Peyer's patch (tissue), 4 donors: ENCODE results near the gene NPDC1. TPM values are rescaled to one million over a fixed set of nuclear protein-coding genes. Genes with fewer than 3 reads are reported as not detected.
A peak's percentile ranks its signal among the peaks of the same experiment; 100 is the strongest.

Experiments used
- DNase-seq, 3 donors: peaks; one replicate each; pipeline ENCODE4 v3.0.0-alpha.2; 2017 to 2019
- H3K27ac ChIP-seq, 4 donors: fragments of 200-600 bp; sonication (generic); one replicate each; pipeline ENCODE4 v1.5.1; 2016 to 2019
- H3K27me3 ChIP-seq, 2 donors: fragments of 200-600 bp; sonication (generic); one replicate each; pipeline ENCODE4 v1.5.1; 2019
- H3K36me3 ChIP-seq, 3 donors: fragments of 200-600 bp; sonication (generic); one replicate each; pipeline ENCODE4 v1.5.1; 2016 to 2019
- H3K4me1 ChIP-seq, 4 donors: fragments of 200-600 bp; sonication (generic); one replicate each; pipeline ENCODE4 v1.5.1; 2016 to 2019
- H3K4me3 ChIP-seq, 4 donors: fragments of 200-600 bp; sonication (generic); 1 replicate in 3 of 4; 2 replicates in 1 of 4; pipeline ENCODE4 v1.5.1; 2016 to 2019; ENCODE audit warnings: mild to moderate bottlenecking in 1 of 4
- H3K9me3 ChIP-seq, 4 donors: fragments of 200-600 bp; sonication (generic); one replicate each; pipeline ENCODE4 v1.5.1; 2016 to 2019; ENCODE audit warnings: mild to moderate bottlenecking in 1 of 4
- CTCF ChIP-seq, 6 experiments: fragments of 450-650 bp in 4 of 6; fragments of 200-600 bp in 2 of 6; sonication (generic) in 1 of 6; IDR thresholded peaks; one replicate each; pipeline ENCODE4 v1.5.1; 2017 to 2019; ENCODE audit warnings: antibody characterized with exemption in 6 of 6, mild to moderate bottlenecking in 3 of 6, moderate library complexity in 1 of 6
- POLR2A ChIP-seq, 2 donors: fragments of 450-650 bp; IDR thresholded peaks; one replicate each; pipeline ENCODE4 v1.5.1; 2017; ENCODE audit warnings: antibody characterized with exemption in 2 of 2, mild to moderate bottlenecking in 2 of 2, moderate library complexity in 2 of 2
- total RNA-seq, 4 donors: library from RNA; depleted of rRNA; stranded (reverse); fragments of >200 nt; gene quantifications; one replicate each; pipeline ENCODE4 v1.1.0, GENCODE V29; 2016

The NPDC1 gene
- 100 to 1,000 TPM in 2 of 4 donors, 10 to 100 TPM in 2; 54.2 to 106 (median 83.8) TPM for total RNA-seq

- Histone ChIP-seq H3K9me3 (no peaks in the 10 kb centered on the region), H3K4me3 (peak within 1 kb of the TSS; percentile 28 to 63 (median 48)), H3K27ac (peak within 1 kb of the TSS in 3 of 4 donors; percentile 46 to 62 (median 57)), H3K27me3 (peaks cover 0 to 23% of the 10 kb centered on the region in 2 donors), H3K36me3 (no peaks in the 10 kb centered on the region), H3K4me1 (peaks cover 5 to 42% (median 10%) of the 10 kb centered on the region in 4 donors)
- DNase-seq = peak; percentile 73 to 92 (median 89)
- peak; percentile 62 to 88 (median 82) for TF ChIP-seq CTCF (IDR thresholded peaks at IDR 0.05)
- no peak for TF ChIP-seq POLR2A (IDR thresholded peaks at IDR 0.05)
Observed at GRCh38 chr9:137046088-137046787, at the start of gene NPDC1. NPDC1 (minus strand) TSS chr9:137046177; CDS start chr9:137045989, 188 bp downstream.

- H3K27me3 ChIP-seq = no peaks in the 10 kb centered on the region
- DNase-seq = no peak
- no peak overlapping the region for H3K4me3 ChIP-seq
- TF ChIP-seq CTCF (IDR thresholded peaks at IDR 0.05) (no peak), POLR2A (IDR thresholded peaks at IDR 0.05) (no peak)
- no peaks in the 10 kb centered on the region for H3K36me3 ChIP-seq
- no peaks in the 10 kb centered on the region for H3K9me3 ChIP-seq
- peaks cover 4 to 19% (median 9%) of the 10 kb centered on the region in 4 donors for H3K4me1 ChIP-seq
- H3K27ac ChIP-seq = no peak overlapping the region
Observed at GRCh38 chr9:137089232-137089947, 43.4 kb upstream of the NPDC1 start.

GRCh38 chr9:137088121-137088520 is 42.1 kb upstream of the NPDC1 start:
- TF ChIP-seq CTCF (IDR thresholded peaks at IDR 0.05) (no peak), POLR2A (IDR thresholded peaks at IDR 0.05) (no peak)
- no peak overlapping the region for H3K4me3 ChIP-seq
- no peak for DNase-seq
- H3K4me1 ChIP-seq = peaks cover 4 to 27% (median 9%) of the 10 kb centered on the region in 4 donors
- no peaks in the 10 kb centered on the region for H3K9me3 ChIP-seq
- no peaks in the 10 kb centered on the region for H3K27me3 ChIP-seq
- H3K36me3 ChIP-seq = no peaks in the 10 kb centered on the region
- no peak overlapping the region for H3K27ac ChIP-seq

- Histone ChIP-seq H3K27me3 (no peaks in the 10 kb centered on the region), H3K4me3 (peak overlapping the region; percentile 65 to 88 (median 86)), H3K36me3 (no peaks in the 10 kb centered on the region), H3K4me1 (peaks cover 4 to 28% (median 9%) of the 10 kb centered on the region in 4 donors), H3K9me3 (no peaks in the 10 kb centered on the region), H3K27ac (peak overlapping the region; percentile 91 to 96 (median 95))
- peak in 2 of 3 donors; percentile 40 to 58 for DNase-seq
- TF ChIP-seq POLR2A (IDR thresholded peaks at IDR 0.05) (no peak), CTCF (IDR thresholded peaks at IDR 0.05) (no peak)
Observed at GRCh38 chr9:137087409-137087925, 41.5 kb upstream of the NPDC1 start.

GRCh38 chr9:137086531-137087408 is 40.8 kb upstream of the NPDC1 start, which contains the start of gene MAN1B1:
MAN1B1 (plus strand) TSS chr9:137086985; CDS start chr9:137087000, 15 bp downstream.
- Histone ChIP-seq H3K9me3 (no peaks in the 10 kb centered on the region), H3K27me3 (no peaks in the 10 kb centered on the region), H3K27ac (peak within 1 kb of the TSS; percentile 91 to 96 (median 95)), H3K4me1 (peaks cover 4 to 28% (median 9%) of the 10 kb centered on the region in 4 donors), H3K4me3 (peak within 1 kb of the TSS; percentile 65 to 88 (median 86)), H3K36me3 (no peaks in the 10 kb centered on the region)
- peak; percentile 99 to 100 (median 100) for DNase-seq
- TF ChIP-seq POLR2A (IDR thresholded peaks at IDR 0.05) (peak; percentile 81 to 92), CTCF (IDR thresholded peaks at IDR 0.05) (no peak)
